ENCODE data around the gene CRYBG1. TPM values are rescaled to one million over a fixed set of nuclear protein-coding genes. Genes with fewer than 3 reads are reported as not detected.
A peak's percentile ranks its signal among the peaks of the same experiment; 100 is the strongest.

CRYBG1 gene
- total RNA-seq, 4 donors from 2014 or later: 14.9 to 36.9 (median 20.7) TPM

DNA sequence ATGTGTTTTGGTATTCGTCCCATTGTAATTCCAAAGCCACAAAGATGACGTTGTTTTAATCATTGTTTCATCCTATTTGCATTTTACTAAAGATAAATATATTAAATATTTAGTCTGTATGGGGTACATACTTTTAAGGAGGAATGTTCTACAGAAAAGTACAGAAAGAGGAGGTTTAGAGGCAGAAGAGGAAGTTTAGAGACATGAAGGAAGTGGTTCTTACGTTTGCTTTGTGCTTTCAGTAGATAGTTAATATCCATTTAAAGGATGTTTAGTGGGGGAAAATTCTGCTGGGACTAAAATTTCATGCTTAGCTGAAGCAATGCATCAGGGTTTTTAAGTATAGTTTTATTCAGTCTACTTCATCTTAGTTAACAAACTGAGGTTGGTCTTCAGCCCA lies 116.6 kb downstream of the CRYBG1 start:
- DNase-seq (ENCODE audit: low spot score) (no peak), ATAC-seq (ENCODE audit: low FRiP score) (no peak)
- TF ChIP-seq CTCF (IDR thresholded peaks at IDR 0.05): no peak

- no peak for DNase-seq (ENCODE audit: low spot score)
- TF ChIP-seq CTCF (IDR thresholded peaks at IDR 0.05): no peak
- peak; percentile 19 for ATAC-seq (ENCODE audit: low FRiP score)
Measured at GRCh38 chr6:106477790-106478189, 117.3 kb downstream of the CRYBG1 start.

DNA sequence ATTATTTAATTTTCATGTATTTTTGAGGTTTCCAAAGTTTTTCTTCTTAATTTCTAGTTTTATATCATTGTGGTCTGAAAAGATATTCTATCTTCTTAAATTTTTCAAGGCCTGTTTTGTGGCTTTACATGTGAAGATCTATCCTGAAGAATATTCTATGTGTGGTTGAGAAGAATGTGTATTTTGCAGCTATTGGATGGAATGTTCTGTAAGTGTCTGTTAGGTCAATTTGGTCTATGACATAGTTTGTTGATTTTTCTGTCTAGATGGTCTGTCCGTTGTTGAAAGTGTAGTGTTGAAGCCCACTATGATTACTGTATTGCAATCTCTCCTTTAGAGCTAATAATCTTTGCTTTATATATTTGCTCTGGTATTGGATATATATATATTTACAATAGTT lies 125.7 kb downstream of the CRYBG1 start:
- DNase-seq (ENCODE audit: low spot score) (no peak), ATAC-seq (ENCODE audit: low FRiP score) (no peak)
- TF ChIP-seq CTCF (IDR thresholded peaks at IDR 0.05): no peak

- TF ChIP-seq CTCF (IDR thresholded peaks at IDR 0.05): no peak
- no peak for DNase-seq (ENCODE audit: low spot score)
- no peak for ATAC-seq (ENCODE audit: low FRiP score)
Measured at GRCh38 chr6:106488494-106489370, 128.2 kb downstream of the CRYBG1 start.

DNA sequence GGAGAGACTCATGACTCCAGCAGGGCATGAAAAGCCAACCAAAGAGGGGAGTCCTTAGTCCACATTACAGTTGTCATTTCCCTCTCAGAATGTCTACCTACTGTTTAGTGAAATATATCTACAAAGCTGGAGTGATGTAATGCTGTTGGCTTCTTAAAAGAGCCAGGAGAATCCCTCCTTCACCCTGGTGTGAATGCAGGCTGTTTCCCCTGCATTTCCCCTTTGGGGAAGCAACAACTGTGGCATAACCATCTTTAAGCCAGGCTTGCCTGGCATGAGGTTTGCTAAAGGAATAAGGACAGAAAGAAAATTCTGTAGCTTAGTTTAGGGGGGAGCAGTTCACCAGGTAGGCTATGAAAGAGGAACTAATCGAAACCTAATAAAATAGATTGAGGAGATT lies 129.5 kb downstream of the CRYBG1 start:
- ATAC-seq (ENCODE audit: low FRiP score): no peak
- no peak for TF ChIP-seq CTCF (IDR thresholded peaks at IDR 0.05)
- DNase-seq (ENCODE audit: low spot score): no peak

DNA sequence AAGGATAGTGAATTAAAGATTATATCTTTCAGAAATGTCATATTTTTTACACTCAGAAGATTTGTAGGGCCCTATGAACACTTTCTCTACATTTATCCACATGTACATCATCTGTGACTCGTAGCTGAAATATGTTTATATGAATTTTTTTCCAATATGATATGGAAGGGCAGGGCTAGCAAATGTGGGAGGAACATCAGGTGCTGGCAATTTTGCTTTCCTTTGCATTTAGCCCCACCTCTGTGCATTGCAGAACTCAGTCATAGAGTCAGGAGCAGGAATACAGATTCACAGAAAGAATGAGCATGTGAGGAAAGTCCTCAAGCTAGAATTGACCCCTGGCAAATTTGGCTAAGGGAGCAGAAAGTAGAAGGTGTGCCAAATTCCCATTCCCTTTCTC lies 129.9 kb downstream of the CRYBG1 start:
- ATAC-seq (ENCODE audit: low FRiP score) (no peak), DNase-seq (ENCODE audit: low spot score) (no peak)
- TF ChIP-seq CTCF (IDR thresholded peaks at IDR 0.05): no peak

DNA sequence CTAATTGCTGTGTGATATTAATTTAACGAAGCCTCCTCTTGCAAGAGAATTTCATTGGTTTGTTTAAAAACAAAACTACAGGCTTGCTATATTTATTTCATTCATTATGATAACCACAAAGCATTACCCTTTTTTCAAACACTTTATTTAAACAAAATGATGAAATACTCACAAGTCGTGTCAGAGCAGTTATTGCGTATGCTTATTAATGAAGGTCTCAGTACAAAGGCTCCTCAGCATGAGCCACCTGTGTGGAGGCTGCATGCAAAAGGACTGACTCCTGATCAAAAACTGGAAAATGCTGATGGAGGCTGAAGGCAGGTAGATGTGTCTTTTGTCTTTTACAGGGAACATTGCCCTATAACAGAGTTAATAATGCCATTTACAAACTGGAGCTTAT lies 130.5 kb downstream of the CRYBG1 start:
- DNase-seq (ENCODE audit: low spot score): no peak
- no peak for TF ChIP-seq CTCF (IDR thresholded peaks at IDR 0.05)

More for the DNA sequence above, 130.5 kb downstream of the CRYBG1 start:
- no peak for ATAC-seq (ENCODE audit: low FRiP score)

Measured in omental fat pad (tissue), 4 donors.